ENCODE data around the gene MT1E. TPM values are rescaled to one million over a fixed set of nuclear protein-coding genes. Genes with fewer than 3 reads are reported as not detected.
A peak's percentile ranks its signal among the peaks of the same experiment; 100 is the strongest.

MT1E gene
- total RNA-seq, 2 donors from 2014 or later, result 106 to 214 TPM

DNA sequence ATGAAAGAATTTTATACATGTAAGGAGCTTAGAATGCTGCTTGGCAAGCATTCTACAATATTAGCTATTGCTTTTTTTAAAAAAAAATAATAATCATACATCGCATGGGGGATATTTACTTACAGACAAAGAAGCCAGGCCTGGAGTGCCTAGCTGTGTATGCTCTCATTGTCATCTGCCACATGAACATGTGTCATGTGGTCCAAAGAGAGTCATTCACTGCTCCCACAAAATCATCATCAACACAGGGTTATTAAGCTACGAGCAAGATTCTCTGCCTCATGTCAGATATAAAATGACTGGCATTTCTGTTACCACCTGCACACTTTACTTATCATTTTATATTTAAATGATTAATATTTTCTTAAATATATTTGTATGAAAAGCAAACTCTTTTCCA lies 1.9 kb upstream of the MT1E start:
- H3K36me3 ChIP-seq, result no peaks in the 10 kb centered on the region
- H3K4me3 ChIP-seq, result no peak overlapping the region
- H3K27me3 ChIP-seq (replicated peaks; ENCODE audit: insufficient read depth), result no peaks in the 10 kb centered on the region
- no peak overlapping the region for H3K27ac ChIP-seq
- TF ChIP-seq, protein P1, sequence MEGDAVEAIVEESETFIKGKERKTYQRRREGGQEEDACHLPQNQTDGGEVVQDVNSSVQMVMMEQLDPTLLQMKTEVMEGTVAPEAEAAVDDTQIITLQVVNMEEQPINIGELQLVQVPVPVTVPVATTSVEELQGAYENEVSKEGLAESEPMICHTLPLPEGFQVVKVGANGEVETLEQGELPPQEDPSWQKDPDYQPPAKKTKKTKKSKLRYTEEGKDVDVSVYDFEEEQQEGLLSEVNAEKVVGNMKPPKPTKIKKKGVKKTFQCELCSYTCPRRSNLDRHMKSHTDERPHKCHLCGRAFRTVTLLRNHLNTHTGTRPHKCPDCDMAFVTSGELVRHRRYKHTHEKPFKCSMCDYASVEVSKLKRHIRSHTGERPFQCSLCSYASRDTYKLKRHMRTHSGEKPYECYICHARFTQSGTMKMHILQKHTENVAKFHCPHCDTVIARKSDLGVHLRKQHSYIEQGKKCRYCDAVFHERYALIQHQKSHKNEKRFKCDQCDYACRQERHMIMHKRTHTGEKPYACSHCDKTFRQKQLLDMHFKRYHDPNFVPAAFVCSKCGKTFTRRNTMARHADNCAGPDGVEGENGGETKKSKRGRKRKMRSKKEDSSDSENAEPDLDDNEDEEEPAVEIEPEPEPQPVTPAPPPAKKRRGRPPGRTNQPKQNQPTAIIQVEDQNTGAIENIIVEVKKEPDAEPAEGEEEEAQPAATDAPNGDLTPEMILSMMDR (IDR thresholded peaks at IDR 0.05), result no peak
- ATAC-seq (ENCODE audit: insufficient number of reproducible peaks, low FRiP score, low read depth) (no peak), DNase-seq (ENCODE audit: low spot score) (no peak)
- H3K4me1 ChIP-seq (ENCODE audit: control insufficient read depth in 1 of 2, low read depth in 2 of 2), result peaks cover 0 to 5% of the 10 kb centered on the region in 2 donors
- H3K9me3 ChIP-seq, result no peaks in the 10 kb centered on the region

DNA sequence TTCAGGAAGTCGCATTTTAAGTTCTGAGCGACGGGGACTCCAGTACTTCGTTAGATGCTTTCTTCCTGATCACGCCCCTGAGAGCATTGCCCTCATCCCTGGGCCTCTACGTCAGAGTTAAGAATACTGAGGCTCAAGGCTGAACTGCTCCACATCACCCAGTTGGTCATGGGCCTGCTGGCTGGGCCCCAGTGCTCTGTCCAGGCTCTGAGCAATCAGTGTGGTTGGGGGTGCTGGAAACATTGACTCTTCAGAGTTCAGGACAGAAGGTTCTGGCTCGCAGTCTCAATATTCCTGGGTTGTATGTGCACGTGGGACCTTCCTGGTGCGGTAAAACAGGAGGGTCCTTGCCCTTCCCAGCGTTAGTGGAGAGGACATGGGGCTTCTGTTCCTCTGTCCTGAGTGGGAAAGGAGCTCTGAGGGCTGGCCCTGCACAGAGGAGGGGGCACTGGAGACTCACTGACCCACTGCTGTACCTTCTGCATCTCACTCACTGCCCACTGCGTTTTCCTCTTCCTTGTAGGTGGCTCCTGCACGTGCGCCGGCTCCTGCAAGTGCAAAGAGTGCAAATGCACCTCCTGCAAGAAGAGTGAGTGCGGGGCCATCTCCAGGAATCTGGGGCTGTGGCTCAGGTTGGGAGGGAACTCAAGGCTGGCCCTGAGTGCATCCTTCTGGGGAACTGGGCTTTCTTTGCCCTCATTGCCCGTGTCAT lies 518 bp downstream of the MT1E start:
- DNase-seq (ENCODE audit: low spot score), result peak; percentile 70
- Histone ChIP-seq H3K4me1 (ENCODE audit: control insufficient read depth in 1 of 2, low read depth in 2 of 2) (peaks cover 0 to 5% of the 10 kb centered on the region in 2 donors), H3K27me3 (replicated peaks; ENCODE audit: insufficient read depth) (no peaks in the 10 kb centered on the region), H3K4me3 (peak overlapping the region; percentile 77), H3K9me3 (no peaks in the 10 kb centered on the region), H3K27ac (peak overlapping the region; percentile 95 to 99), H3K36me3 (no peaks in the 10 kb centered on the region)
- ATAC-seq (ENCODE audit: insufficient number of reproducible peaks, low FRiP score, low read depth), result peak; percentile 68
- TF ChIP-seq, protein P1 (IDR thresholded peaks at IDR 0.05), result no peak

DNA sequence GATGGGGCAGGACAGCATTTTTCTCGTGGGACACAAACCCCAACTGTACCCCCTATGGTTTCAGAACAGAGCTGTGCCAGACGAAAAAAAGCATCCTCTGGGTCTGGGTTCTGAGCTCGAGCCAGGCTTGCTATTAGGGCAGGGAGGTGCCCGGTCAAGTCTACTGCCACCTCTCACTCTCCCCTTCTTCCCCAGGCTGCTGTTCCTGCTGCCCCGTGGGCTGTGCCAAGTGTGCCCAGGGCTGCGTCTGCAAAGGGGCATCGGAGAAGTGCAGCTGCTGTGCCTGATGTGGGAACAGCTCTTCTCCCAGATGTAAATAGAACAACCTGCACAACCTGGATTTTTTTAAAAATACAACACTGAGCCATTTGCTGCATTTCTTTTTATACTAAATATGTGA lies 1.1 kb downstream of the MT1E start:
- H3K27me3 ChIP-seq (replicated peaks; ENCODE audit: insufficient read depth), result no peaks in the 10 kb centered on the region
- no peaks in the 10 kb centered on the region for H3K36me3 ChIP-seq
- TF ChIP-seq, protein P1 (IDR thresholded peaks at IDR 0.05), result no peak
- H3K4me3 ChIP-seq, result peak overlapping the region; percentile 77
- DNase-seq (ENCODE audit: low spot score), result no peak
- ATAC-seq (ENCODE audit: insufficient number of reproducible peaks, low FRiP score, low read depth), result no peak
- H3K4me1 ChIP-seq (ENCODE audit: control insufficient read depth in 1 of 2, low read depth in 2 of 2), result peaks cover 0 to 5% of the 10 kb centered on the region in 2 donors
- no peaks in the 10 kb centered on the region for H3K9me3 ChIP-seq
- H3K27ac ChIP-seq, result peak overlapping the region; percentile 95 to 99

DNA sequence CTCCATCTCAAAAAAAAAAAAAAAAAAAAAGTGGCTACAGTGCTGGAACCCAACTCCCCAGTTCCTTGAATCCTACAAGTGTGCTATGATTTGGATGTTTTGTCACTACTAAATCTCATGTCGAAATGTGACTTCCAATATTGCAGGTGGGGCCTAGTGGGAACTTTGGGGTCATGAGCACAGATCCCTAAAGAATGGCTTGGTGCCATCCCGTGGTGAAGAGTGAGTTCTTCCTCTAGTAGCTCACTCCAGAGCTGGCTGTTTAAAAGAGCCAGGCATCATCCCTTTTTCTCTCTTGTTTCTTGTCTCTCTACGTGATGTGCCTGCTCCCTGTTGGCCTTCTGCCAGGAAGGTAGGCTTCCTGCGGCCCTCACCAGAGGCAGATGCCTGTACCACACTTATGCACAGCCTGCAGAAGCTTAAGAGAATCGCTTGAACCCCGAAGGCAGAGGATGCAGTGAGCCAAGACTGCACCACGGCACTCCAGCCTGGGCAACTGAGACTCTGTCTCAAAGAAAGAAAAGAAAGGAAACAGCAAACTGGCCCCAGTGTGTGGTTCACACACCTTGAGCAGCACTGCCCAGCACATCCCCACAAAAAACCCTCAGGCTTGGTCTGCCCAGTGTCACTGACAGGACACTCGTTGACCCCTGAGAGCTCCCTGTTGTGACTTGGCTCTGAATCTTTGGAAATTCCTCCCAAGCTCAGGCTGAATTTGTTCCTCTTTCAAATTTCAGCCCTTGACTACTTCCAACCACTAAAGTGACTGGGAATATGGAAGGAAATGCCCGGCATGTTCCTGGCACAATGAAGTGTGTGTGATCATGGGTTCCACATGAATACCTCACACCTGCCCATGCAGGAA lies 3.1 kb downstream of the MT1E start:
- no peak for DNase-seq (ENCODE audit: low spot score)
- Histone ChIP-seq H3K4me3 (no peak overlapping the region), H3K27ac (peak overlapping the region; percentile 37 to 68), H3K36me3 (no peaks in the 10 kb centered on the region), H3K9me3 (no peaks in the 10 kb centered on the region), H3K4me1 (ENCODE audit: control insufficient read depth in 1 of 2, low read depth in 2 of 2) (peaks cover 0 to 10% of the 10 kb centered on the region in 2 donors), H3K27me3 (replicated peaks; ENCODE audit: insufficient read depth) (no peaks in the 10 kb centered on the region)
- TF ChIP-seq, protein P1 (IDR thresholded peaks at IDR 0.05), result no peak
- ATAC-seq (ENCODE audit: insufficient number of reproducible peaks, low FRiP score, low read depth), result no peak

DNA sequence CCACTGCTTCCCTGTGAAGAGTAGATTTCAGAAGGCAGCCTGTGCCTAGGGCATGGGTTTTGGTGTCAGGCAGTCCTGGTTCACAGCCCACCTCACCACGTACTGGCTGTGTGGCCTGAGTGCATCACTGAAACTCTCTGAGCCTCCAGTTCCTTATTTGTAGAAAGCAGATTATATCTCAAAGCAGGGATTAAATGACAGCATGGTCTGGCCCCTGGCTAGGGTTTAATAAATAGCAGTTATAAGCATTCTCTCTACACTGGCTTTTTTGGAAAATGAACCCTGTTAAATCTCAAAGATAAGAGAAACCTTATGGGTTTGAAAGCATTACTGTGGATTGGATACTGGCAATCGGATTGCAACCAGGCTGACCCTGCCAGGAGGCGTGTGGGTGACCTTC lies 4.0 kb downstream of the MT1E start:
- DNase-seq (ENCODE audit: low spot score) (no peak), ATAC-seq (ENCODE audit: insufficient number of reproducible peaks, low FRiP score, low read depth) (no peak)
- Histone ChIP-seq H3K9me3 (no peaks in the 10 kb centered on the region), H3K27me3 (replicated peaks; ENCODE audit: insufficient read depth) (no peaks in the 10 kb centered on the region), H3K36me3 (no peaks in the 10 kb centered on the region), H3K4me3 (no peak overlapping the region), H3K27ac (peak overlapping the region in 1 of 2 donors; percentile 68), H3K4me1 (ENCODE audit: control insufficient read depth in 1 of 2, low read depth in 2 of 2) (peaks cover 0 to 18% of the 10 kb centered on the region in 2 donors)
- TF ChIP-seq, protein P1 (IDR thresholded peaks at IDR 0.05), result no peak
